ENCODE measurements around the gene SLC48A1. TPM values are rescaled to one million over a fixed set of nuclear protein-coding genes. Genes with fewer than 3 reads are reported as not detected.
A peak's percentile ranks its signal among the peaks of the same experiment; 100 is the strongest.

Gene SLC48A1
- total and polyA plus RNA-seq, 4 donors, result 16.8 to 31.3 (median 20.7) TPM

DNA sequence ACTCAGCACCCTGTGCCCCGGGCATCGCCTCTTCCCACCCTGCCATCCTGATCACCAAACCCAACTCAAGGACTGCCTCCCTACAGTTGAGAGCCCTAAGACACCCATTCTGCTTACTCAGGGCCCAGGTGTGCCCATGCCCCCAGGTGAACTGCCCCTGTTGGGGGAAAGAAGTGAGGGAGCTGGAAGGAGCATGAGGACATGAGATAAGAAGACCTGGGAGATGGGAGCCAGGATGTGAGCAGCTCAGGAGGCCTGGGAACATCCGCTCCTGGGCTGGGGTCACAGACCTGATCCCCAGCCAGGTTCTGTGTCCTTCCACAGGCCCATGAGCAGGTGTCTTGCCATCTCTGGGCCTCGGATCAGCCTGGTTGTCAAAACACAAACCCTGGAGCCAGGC lies 20.9 kb upstream of the SLC48A1 start:
- ATAC-seq (ENCODE audit: insufficient read depth, low FRiP score), result no peak
- no peak overlapping the region for H3K4me3 ChIP-seq
- TF ChIP-seq, protein P1, sequence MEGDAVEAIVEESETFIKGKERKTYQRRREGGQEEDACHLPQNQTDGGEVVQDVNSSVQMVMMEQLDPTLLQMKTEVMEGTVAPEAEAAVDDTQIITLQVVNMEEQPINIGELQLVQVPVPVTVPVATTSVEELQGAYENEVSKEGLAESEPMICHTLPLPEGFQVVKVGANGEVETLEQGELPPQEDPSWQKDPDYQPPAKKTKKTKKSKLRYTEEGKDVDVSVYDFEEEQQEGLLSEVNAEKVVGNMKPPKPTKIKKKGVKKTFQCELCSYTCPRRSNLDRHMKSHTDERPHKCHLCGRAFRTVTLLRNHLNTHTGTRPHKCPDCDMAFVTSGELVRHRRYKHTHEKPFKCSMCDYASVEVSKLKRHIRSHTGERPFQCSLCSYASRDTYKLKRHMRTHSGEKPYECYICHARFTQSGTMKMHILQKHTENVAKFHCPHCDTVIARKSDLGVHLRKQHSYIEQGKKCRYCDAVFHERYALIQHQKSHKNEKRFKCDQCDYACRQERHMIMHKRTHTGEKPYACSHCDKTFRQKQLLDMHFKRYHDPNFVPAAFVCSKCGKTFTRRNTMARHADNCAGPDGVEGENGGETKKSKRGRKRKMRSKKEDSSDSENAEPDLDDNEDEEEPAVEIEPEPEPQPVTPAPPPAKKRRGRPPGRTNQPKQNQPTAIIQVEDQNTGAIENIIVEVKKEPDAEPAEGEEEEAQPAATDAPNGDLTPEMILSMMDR (IDR thresholded peaks at IDR 0.05; ENCODE audit: control extremely low read depth, extremely low read depth), result no peak
- WGBS, 2 donors, result 89 to 96% methylated on average over 4 of the region's 4 CpGs
- no peak overlapping the region for H3K27ac ChIP-seq (ENCODE audit: low read depth in 1 of 2, low read length in 1 of 2)
- peaks cover 0 to 21% (median 0%) of the 10 kb centered on the region in 4 donors for H3K36me3 ChIP-seq (ENCODE audit: control insufficient read depth in 4 of 4, insufficient read depth in 4 of 4, low read length in 4 of 4)
- no peak for DNase-seq
- no peak overlapping the region for H3K9ac ChIP-seq (ENCODE audit: insufficient read depth in 1 of 2, low read length in 2 of 2)
- H3K9me3 ChIP-seq (ENCODE audit: control insufficient read depth in 4 of 4, insufficient read depth in 3 of 4, low read length in 3 of 4), result no peaks in the 10 kb centered on the region
- no peaks in the 10 kb centered on the region for H3K27me3 ChIP-seq (ENCODE audit: control insufficient read depth in 3 of 3, insufficient read depth in 3 of 3, low read length in 2 of 3)
- H3K4me1 ChIP-seq (ENCODE audit: control insufficient read depth in 5 of 5, insufficient read depth in 5 of 5, low read length in 5 of 5), result peaks cover 7 to 23% (median 13%) of the 10 kb centered on the region in 5 donors

DNA sequence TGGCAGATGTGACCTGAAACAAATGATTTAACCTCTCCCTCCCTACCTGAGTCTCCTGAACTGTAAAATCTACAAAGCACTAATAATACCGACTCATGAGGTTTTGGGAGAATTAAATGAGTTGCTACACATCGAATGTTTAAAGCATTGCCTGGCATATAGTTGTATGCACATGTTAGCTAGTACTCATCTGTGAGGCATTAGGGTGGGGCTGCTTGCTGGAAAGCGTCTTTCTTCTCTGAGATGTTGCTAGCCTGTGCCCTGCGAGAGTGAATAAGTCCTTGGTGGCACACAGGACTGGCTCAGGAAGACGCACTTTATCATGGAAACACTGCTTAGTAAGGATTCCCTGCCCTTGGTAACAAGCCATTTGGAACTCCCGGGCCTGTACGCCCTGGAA lies 20.5 kb upstream of the SLC48A1 start:
- ATAC-seq (ENCODE audit: insufficient read depth, low FRiP score), result no peak
- DNase-seq, result no peak
- WGBS, 2 donors, result 75 to 87% methylated on average over 7 of the region's 7 CpGs
- H3K4me3 ChIP-seq, result no peak overlapping the region
- TF ChIP-seq, protein P1 (IDR thresholded peaks at IDR 0.05; ENCODE audit: control extremely low read depth, extremely low read depth), result no peak
- H3K27me3 ChIP-seq (ENCODE audit: control insufficient read depth in 3 of 3, insufficient read depth in 3 of 3, low read length in 2 of 3), result no peaks in the 10 kb centered on the region
- peaks cover 0 to 19% (median 0%) of the 10 kb centered on the region in 4 donors for H3K36me3 ChIP-seq (ENCODE audit: control insufficient read depth in 4 of 4, insufficient read depth in 4 of 4, low read length in 4 of 4)
- no peaks in the 10 kb centered on the region for H3K9me3 ChIP-seq (ENCODE audit: control insufficient read depth in 4 of 4, insufficient read depth in 3 of 4, low read length in 3 of 4)
- peaks cover 7 to 25% (median 13%) of the 10 kb centered on the region in 5 donors for H3K4me1 ChIP-seq (ENCODE audit: control insufficient read depth in 5 of 5, insufficient read depth in 5 of 5, low read length in 5 of 5)
- peak overlapping the region; percentile 64 to 92 for H3K27ac ChIP-seq (ENCODE audit: low read depth in 1 of 2, low read length in 1 of 2)
- no peak overlapping the region for H3K9ac ChIP-seq (ENCODE audit: insufficient read depth in 1 of 2, low read length in 2 of 2)

DNA sequence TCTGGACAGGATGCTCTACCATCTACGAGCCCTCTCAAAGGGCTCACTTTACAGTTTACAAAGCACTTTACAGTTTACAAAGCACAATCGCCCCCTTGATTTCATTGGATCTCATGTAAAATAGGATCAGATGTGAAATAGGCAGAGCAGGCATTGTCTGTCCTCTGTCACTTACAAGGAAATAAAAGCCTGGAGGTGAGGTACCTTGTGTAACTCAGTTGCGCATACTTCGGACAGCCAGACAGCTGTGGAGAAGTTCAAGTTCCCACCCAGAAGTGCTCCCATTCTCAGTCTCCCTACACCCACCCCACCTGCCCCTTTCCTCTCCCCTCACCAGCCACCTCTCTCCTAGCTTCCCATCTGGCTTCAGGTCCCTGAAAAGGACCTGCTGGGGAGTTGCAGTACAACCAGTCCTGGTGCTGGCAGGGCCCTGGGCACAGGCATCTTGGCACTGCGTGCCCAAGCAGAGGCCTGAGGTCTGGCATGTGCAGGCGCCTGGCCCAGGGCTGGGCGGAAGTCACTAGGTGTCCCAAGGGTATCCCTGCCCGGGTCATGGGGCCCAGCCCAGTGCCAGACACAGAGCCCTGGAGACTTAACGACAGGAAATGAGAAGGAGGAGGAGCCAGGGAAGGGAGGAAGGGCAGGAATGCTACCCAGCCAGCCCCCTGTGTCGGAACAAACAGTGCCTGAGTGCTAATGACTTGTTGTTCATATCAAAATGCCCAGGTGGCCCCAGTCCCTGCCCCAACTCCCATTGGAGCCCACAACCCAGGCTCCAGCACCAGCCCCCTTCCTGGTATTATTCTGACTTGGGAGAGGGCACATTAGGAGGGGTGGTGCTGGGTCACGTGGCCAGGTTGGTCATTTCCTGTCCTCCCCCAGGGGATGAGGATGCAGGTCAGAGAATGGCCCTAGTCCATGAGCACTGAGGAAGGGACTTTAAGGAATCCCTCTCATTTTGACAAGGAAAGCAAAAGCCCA lies 19.7 kb upstream of the SLC48A1 start:
- 44 to 59% methylated on average over 11 of the region's 11 CpGs for WGBS, 2 donors
- DNase-seq (peak; percentile 59 to 75 (median 61)), ATAC-seq (ENCODE audit: insufficient read depth, low FRiP score) (peak; percentile 37)
- TF ChIP-seq, protein P1 (IDR thresholded peaks at IDR 0.05; ENCODE audit: control extremely low read depth, extremely low read depth), result no peak
- no peaks in the 10 kb centered on the region for H3K27me3 ChIP-seq (ENCODE audit: control insufficient read depth in 3 of 3, insufficient read depth in 3 of 3, low read length in 2 of 3)
- H3K9ac ChIP-seq (ENCODE audit: insufficient read depth in 1 of 2, low read length in 2 of 2), result no peak overlapping the region
- no peaks in the 10 kb centered on the region for H3K9me3 ChIP-seq (ENCODE audit: control insufficient read depth in 4 of 4, insufficient read depth in 3 of 4, low read length in 3 of 4)
- H3K36me3 ChIP-seq (ENCODE audit: control insufficient read depth in 4 of 4, insufficient read depth in 4 of 4, low read length in 4 of 4), result peaks cover 0 to 15% (median 0%) of the 10 kb centered on the region in 4 donors
- H3K4me3 ChIP-seq, result no peak overlapping the region
- peak overlapping the region; percentile 68 to 92 for H3K27ac ChIP-seq (ENCODE audit: low read depth in 1 of 2, low read length in 1 of 2)
- peaks cover 9 to 30% (median 17%) of the 10 kb centered on the region in 5 donors for H3K4me1 ChIP-seq (ENCODE audit: control insufficient read depth in 5 of 5, insufficient read depth in 5 of 5, low read length in 5 of 5)
